ENCODE data around the gene HOOK2.

HOOK2 gene

DNA sequence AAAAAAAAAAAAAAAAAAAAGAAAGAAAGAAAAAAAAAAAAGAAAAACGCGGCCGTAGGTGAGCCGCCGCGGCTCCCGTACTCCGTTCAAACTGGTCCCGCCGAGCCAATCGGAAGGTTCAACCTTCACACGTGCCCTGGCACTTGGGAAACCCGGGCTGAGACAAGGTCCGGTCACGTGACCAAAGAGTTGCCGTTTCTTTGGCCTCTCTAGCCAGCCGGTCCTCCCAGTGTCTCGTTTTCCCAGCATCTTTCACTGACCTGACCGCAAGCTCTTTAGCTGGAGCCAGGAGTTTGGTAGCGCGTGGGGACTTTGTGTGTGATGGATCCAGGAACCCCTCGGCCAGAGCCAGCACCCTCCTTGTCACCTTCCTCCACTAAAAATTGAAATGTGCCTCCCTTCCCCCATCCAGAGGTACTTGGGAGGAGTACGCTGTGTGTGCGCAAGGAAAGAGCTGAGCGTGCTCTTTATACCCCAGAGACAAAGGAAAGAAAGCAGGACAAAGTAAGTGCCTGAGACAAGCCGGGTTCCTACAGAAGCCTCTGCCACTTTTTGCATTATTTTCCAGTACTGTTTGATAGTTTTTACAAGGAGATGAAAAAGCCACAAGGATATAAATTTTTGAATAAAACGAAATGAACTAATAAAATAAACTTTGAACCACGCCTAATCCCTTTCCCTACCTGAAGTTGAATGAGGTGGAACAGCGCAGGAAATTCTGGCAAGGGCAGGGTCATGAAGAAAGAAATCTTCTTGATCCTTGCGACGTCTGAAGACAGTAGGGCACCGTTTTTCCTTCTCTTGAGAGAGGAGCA lies 52.6 kb downstream of the HOOK2 start (continued):
- TF ChIP-seq ZNF18 (tag by site-specific recombination; IDR thresholded peaks at IDR 0.05) = peak; percentile 42; the same call in 1 of the 2 replicates
- TF ChIP-seq ZNF629 (tag by site-specific recombination; IDR thresholded peaks at IDR 0.05) = peak; percentile 85
- no peak for TF ChIP-seq ZNF664 (tag by site-specific recombination; IDR thresholded peaks at IDR 0.05)
- TF ChIP-seq ZNF335 (tag by site-specific recombination; conservative IDR thresholded peaks at IDR 0.05) = peak; percentile 59
- TF ChIP-seq, protein P1, sequence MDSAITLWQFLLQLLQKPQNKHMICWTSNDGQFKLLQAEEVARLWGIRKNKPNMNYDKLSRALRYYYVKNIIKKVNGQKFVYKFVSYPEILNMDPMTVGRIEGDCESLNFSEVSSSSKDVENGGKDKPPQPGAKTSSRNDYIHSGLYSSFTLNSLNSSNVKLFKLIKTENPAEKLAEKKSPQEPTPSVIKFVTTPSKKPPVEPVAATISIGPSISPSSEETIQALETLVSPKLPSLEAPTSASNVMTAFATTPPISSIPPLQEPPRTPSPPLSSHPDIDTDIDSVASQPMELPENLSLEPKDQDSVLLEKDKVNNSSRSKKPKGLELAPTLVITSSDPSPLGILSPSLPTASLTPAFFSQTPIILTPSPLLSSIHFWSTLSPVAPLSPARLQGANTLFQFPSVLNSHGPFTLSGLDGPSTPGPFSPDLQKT (IDR thresholded peaks at IDR 0.05; ENCODE audit: borderline replicate concordance, low read depth, low read length) = no peak
- TF ChIP-seq ZNF23 (tag by site-specific recombination; IDR thresholded peaks at IDR 0.05; ENCODE audit: borderline replicate concordance) = no peak
- TF ChIP-seq ZNF16 (tag by site-specific recombination; IDR thresholded peaks at IDR 0.05; ENCODE audit: low read depth) = no peak
- no peak for TF ChIP-seq PRDM2 (tag by site-specific recombination; IDR thresholded peaks at IDR 0.05; ENCODE audit: borderline replicate concordance)
- TF ChIP-seq, protein P2, sequence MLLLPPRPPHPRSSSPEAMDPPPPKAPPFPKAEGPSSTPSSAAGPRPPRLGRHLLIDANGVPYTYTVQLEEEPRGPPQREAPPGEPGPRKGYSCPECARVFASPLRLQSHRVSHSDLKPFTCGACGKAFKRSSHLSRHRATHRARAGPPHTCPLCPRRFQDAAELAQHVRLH (tag by site-specific recombination; IDR thresholded peaks at IDR 0.05) = peak; percentile 91
- TF ChIP-seq, protein P3, sequence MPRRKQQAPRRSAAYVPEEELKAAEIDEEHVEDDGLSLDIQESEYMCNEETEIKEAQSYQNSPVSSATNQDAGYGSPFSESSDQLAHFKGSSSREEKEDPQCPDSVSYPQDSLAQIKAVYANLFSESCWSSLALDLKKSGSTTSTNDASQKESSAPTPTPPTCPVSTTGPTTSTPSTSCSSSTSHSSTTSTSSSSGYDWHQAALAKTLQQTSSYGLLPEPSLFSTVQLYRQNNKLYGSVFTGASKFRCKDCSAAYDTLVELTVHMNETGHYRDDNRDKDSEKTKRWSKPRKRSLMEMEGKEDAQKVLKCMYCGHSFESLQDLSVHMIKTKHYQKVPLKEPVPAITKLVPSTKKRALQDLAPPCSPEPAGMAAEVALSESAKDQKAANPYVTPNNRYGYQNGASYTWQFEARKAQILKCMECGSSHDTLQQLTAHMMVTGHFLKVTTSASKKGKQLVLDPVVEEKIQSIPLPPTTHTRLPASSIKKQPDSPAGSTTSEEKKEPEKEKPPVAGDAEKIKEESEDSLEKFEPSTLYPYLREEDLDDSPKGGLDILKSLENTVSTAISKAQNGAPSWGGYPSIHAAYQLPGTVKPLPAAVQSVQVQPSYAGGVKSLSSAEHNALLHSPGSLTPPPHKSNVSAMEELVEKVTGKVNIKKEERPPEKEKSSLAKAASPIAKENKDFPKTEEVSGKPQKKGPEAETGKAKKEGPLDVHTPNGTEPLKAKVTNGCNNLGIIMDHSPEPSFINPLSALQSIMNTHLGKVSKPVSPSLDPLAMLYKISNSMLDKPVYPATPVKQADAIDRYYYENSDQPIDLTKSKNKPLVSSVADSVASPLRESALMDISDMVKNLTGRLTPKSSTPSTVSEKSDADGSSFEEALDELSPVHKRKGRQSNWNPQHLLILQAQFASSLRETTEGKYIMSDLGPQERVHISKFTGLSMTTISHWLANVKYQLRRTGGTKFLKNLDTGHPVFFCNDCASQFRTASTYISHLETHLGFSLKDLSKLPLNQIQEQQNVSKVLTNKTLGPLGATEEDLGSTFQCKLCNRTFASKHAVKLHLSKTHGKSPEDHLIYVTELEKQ (tag by site-specific recombination; IDR thresholded peaks at IDR 0.05; ENCODE audit: borderline replicate concordance) = peak; percentile 65; the same call in 1 of the 2 replicates
- TF ChIP-seq ZSCAN30 (tag by site-specific recombination; IDR thresholded peaks at IDR 0.05) = 0 out of 2 replicates have a peak, but pooled peaks have one; percentile 41
- 0 out of 2 replicates have a peak, but pooled peaks have one; percentile 17 for TF ChIP-seq KLF9 (tag by site-specific recombination; IDR thresholded peaks at IDR 0.05; ENCODE audit: low read depth)
- peak; percentile 68 for TF ChIP-seq ZBTB20 (tag by site-specific recombination; IDR thresholded peaks at IDR 0.05)
- peak; percentile 62; the same call in 1 of the 2 replicates for TF ChIP-seq ZNF394 (tag by site-specific recombination; IDR thresholded peaks at IDR 0.05; ENCODE audit: borderline replicate concordance)
- TF ChIP-seq RBAK (tag by site-specific recombination; IDR thresholded peaks at IDR 0.05) = peak; percentile 67; the same call in 1 of the 2 replicates
- TF ChIP-seq ZNF785 (tag by site-specific recombination; IDR thresholded peaks at IDR 0.05) = 0 out of 2 replicates have a peak, but pooled peaks have one; percentile 66
- TF ChIP-seq, protein P4, sequence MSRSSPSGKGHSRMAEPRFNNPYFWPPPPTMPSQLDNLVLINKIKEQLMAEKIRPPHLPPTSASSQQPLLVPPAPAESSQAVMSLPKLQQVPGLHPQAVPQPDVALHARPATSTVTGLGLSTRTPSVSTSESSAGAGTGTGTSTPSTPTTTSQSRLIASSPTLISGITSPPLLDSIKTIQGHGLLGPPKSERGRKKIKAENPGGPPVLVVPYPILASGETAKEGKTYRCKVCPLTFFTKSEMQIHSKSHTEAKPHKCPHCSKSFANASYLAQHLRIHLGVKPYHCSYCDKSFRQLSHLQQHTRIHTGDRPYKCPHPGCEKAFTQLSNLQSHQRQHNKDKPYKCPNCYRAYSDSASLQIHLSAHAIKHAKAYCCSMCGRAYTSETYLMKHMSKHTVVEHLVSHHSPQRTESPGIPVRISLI (tag by site-specific recombination; IDR thresholded peaks at IDR 0.05) = peak; percentile 98
- peak; percentile 89 for TF ChIP-seq ZNF76 (tag by site-specific recombination; IDR thresholded peaks at IDR 0.05; ENCODE audit: borderline replicate concordance, low read depth)
- TF ChIP-seq OVOL3 (tag by site-specific recombination; IDR thresholded peaks at IDR 0.05) = peak; percentile 65; the same call in 1 of the 2 replicates
- TF ChIP-seq PRDM1 (tag by site-specific recombination; IDR thresholded peaks at IDR 0.05) = peak; percentile 61
- TF ChIP-seq ZNF221 (tag by site-specific recombination; IDR thresholded peaks at IDR 0.05; ENCODE audit: borderline replicate concordance) = no peak
- 0 out of 2 replicates have a peak, but pooled peaks have one; percentile 27 for TF ChIP-seq ZSCAN18 (tag by site-specific recombination; IDR thresholded peaks at IDR 0.05)

All from HEK293 (cell line).